Thymus (tissue), 11 donors: ENCODE data around the gene ZNHIT3. TPM values are rescaled to one million over a fixed set of nuclear protein-coding genes. Genes with fewer than 3 reads are reported as not detected.

Experiments used
- DNase-seq, 9 donors: peaks; one replicate each; pipeline ENCODE4 v3.0.0-alpha.2; 2013; ENCODE audit warnings: low spot score in 9 of 9, low read depth in 6 of 9, missing footprints in 1 of 9
- H3K27ac ChIP-seq, 2 donors: one replicate each; pipeline ENCODE4 v1.5.1; 2013; ENCODE audit warnings: control low read depth in 1 of 2, low read depth in 1 of 2, low read length in 1 of 2, mild to moderate bottlenecking in 1 of 2, moderate library complexity in 1 of 2
- H3K27me3 ChIP-seq, 2 donors: one replicate each; pipeline ENCODE4 v1.5.1; 2013; ENCODE audit warnings: low read length in 1 of 2; ENCODE audit not compliant: control insufficient read depth in 2 of 2, insufficient read depth in 1 of 2
- H3K36me3 ChIP-seq, 2 donors: one replicate each; pipeline ENCODE4 v1.5.1; 2013; ENCODE audit warnings: low read length in 1 of 2, mild to moderate bottlenecking in 1 of 2, moderate library complexity in 1 of 2; ENCODE audit not compliant: control insufficient read depth in 2 of 2, insufficient read depth in 2 of 2
- H3K4me1 ChIP-seq, 2 donors: one replicate each; pipeline ENCODE4 v1.5.1; 2013; ENCODE audit warnings: low read length in 2 of 2; ENCODE audit not compliant: control insufficient read depth in 2 of 2, insufficient read depth in 2 of 2
- H3K4me3 ChIP-seq, 2 donors: one replicate each; pipeline ENCODE4 v1.5.1; 2013; ENCODE audit warnings: low read length in 2 of 2, control low read depth in 1 of 2, mild to moderate bottlenecking in 1 of 2
- H3K9me3 ChIP-seq, 2 donors: one replicate each; pipeline ENCODE4 v1.5.1; 2013; ENCODE audit warnings: low read length in 1 of 2, mild to moderate bottlenecking in 1 of 2; ENCODE audit not compliant: control insufficient read depth in 2 of 2, insufficient read depth in 1 of 2
- WGBS: extraction: QIAGEN DNeasy Blood & Tissue Kit; methylation state at CpG from one replicate; pipeline ENCODE4 v1.1.7; 2013; 5-methylcytosine and 5-hydroxymethylcytosine counted together
- polyA plus RNA-seq: library from polyadenylated mRNA; stranded (reverse); fragments of 200-250 nt; gene quantifications from one replicate; pipeline ENCODE4 v1.2.3, GENCODE V29; 2013
- total RNA-seq: library from RNA; stranded (reverse); fragments of 120-200 nt; gene quantifications from one replicate; pipeline ENCODE4 v1.2.4, GENCODE V29; 2013
- donor health status: healthy.

Gene ZNHIT3
- total and polyA plus RNA-seq, 2 donors = 64.0 to 68.0 TPM

- H3K36me3 ChIP-seq = no peaks in the 10 kb centered on the region
- H3K4me1 ChIP-seq = no peaks in the 10 kb centered on the region
- peaks cover 0 to 7% of the 10 kb centered on the region in 2 donors for H3K9me3 ChIP-seq
- 69% methylated on average over 5 of the region's 5 CpGs for WGBS
- H3K27ac ChIP-seq = no peak overlapping the region
- peaks cover 5 to 26% of the 10 kb centered on the region in 2 donors for H3K27me3 ChIP-seq
- no peak overlapping the region for H3K4me3 ChIP-seq
- no peak for DNase-seq
Observed at GRCh38 chr17:36460265-36460937, 26.1 kb upstream of the ZNHIT3 start.

- no peak overlapping the region for H3K27ac ChIP-seq
- H3K4me1 ChIP-seq = no peaks in the 10 kb centered on the region
- H3K9me3 ChIP-seq = peaks cover 0 to 7% of the 10 kb centered on the region in 2 donors
- H3K27me3 ChIP-seq = peaks cover 5 to 29% of the 10 kb centered on the region in 2 donors
- DNase-seq = no peak
- H3K36me3 ChIP-seq = no peaks in the 10 kb centered on the region
- WGBS = 71% methylated on average over 10 of the region's 10 CpGs
- H3K4me3 ChIP-seq = no peak overlapping the region
Observed at GRCh38 chr17:36461330-36462110, 25.0 kb upstream of the ZNHIT3 start.

GRCh38 chr17:36463916-36464764 is 22.3 kb upstream of the ZNHIT3 start:
- 20% methylated on average over 54 of the region's 54 CpGs for WGBS
- Histone ChIP-seq H3K9me3 (peaks cover 0 to 7% of the 10 kb centered on the region in 2 donors), H3K36me3 (no peaks in the 10 kb centered on the region), H3K27ac (no peak overlapping the region), H3K4me1 (no peaks in the 10 kb centered on the region), H3K4me3 (no peak overlapping the region), H3K27me3 (peaks cover 5 to 35% of the 10 kb centered on the region in 2 donors)
- DNase-seq = peak in 6 of 9 donors; percentile 26 to 64 (median 41)

GRCh38 chr17:36464765-36465088 is 21.8 kb upstream of the ZNHIT3 start:
- Histone ChIP-seq H3K4me3 (no peak overlapping the region), H3K27me3 (peaks cover 5 to 35% of the 10 kb centered on the region in 2 donors), H3K36me3 (no peaks in the 10 kb centered on the region), H3K9me3 (peaks cover 0 to 7% of the 10 kb centered on the region in 2 donors), H3K27ac (no peak overlapping the region), H3K4me1 (no peaks in the 10 kb centered on the region)
- 21% methylated on average over 21 of the region's 21 CpGs for WGBS
- DNase-seq = no peak

GRCh38 chr17:36468903-36469635 is 17.4 kb upstream of the ZNHIT3 start:
- Histone ChIP-seq H3K27me3 (peaks cover 5 to 22% of the 10 kb centered on the region in 2 donors), H3K9me3 (peaks cover 0 to 7% of the 10 kb centered on the region in 2 donors), H3K4me1 (no peaks in the 10 kb centered on the region), H3K36me3 (no peaks in the 10 kb centered on the region), H3K27ac (no peak overlapping the region), H3K4me3 (no peak overlapping the region)
- WGBS = 80% methylated on average over 18 of the region's 18 CpGs
- DNase-seq = no peak

GRCh38 chr17:36469733-36470132 is 16.7 kb upstream of the ZNHIT3 start:
- Histone ChIP-seq H3K36me3 (no peaks in the 10 kb centered on the region), H3K4me1 (no peaks in the 10 kb centered on the region), H3K27ac (no peak overlapping the region), H3K27me3 (peaks cover 3 to 15% of the 10 kb centered on the region in 2 donors), H3K4me3 (no peak overlapping the region), H3K9me3 (no peaks in the 10 kb centered on the region)
- no peak for DNase-seq
- WGBS = 80% methylated on average over 7 of the region's 7 CpGs

GRCh38 chr17:36470499-36470898 is 16.0 kb upstream of the ZNHIT3 start:
- Histone ChIP-seq H3K4me1 (no peaks in the 10 kb centered on the region), H3K4me3 (no peak overlapping the region), H3K27me3 (peaks cover 0 to 8% of the 10 kb centered on the region in 2 donors), H3K36me3 (no peaks in the 10 kb centered on the region), H3K27ac (no peak overlapping the region), H3K9me3 (no peaks in the 10 kb centered on the region)
- no peak for DNase-seq

- WGBS = 73% methylated on average over 7 of the region's 7 CpGs
- H3K27me3 ChIP-seq = no peaks in the 10 kb centered on the region
- DNase-seq = no peak
Observed at GRCh38 chr17:36474571-36474970, 11.9 kb upstream of the ZNHIT3 start.

More at GRCh38 chr17:36474571-36474970, 11.9 kb upstream of the ZNHIT3 start:
- Histone ChIP-seq H3K9me3 (no peaks in the 10 kb centered on the region), H3K27ac (no peak overlapping the region), H3K4me3 (no peak overlapping the region), H3K4me1 (no peaks in the 10 kb centered on the region), H3K36me3 (no peaks in the 10 kb centered on the region)
